Endothelial cell of hepatic sinusoid (primary cell): Measurements from ENCODE around the gene CAMK2D.

ENCODE experiments used
- in situ Hi-C: cut with HindIII; loops from 2 replicates; pipeline ENCODE4 v1.10.0; 2017; ENCODE audit warnings: low sequenced_read_pairs

CAMK2D gene

GRCh38 chr4:113616443-113616842, 145.1 kb downstream of the CAMK2D start:
- in situ Hi-C loops = no loop called here

GRCh38 chr4:113614414-113614813, 147.1 kb downstream of the CAMK2D start:
- in situ Hi-C loops = no loop called here

- in situ Hi-C loops = no loop called here
These were observed 148.0 kb downstream of the CAMK2D start for GRCh38 chr4:113613503-113613902.

- in situ Hi-C loops = no loop called here
These were observed 151.0 kb downstream of the CAMK2D start for GRCh38 chr4:113610537-113610936.

- in situ Hi-C loops = no loop called here
These were observed 153.5 kb downstream of the CAMK2D start for GRCh38 chr4:113607998-113608397.

GRCh38 chr4:113607147-113607720, 154.3 kb downstream of the CAMK2D start:
- in situ Hi-C loops = no loop called here

- in situ Hi-C loops = no loop called here
These were observed 156.6 kb downstream of the CAMK2D start for GRCh38 chr4:113604955-113605354.

GRCh38 chr4:113603911-113604310, 157.6 kb downstream of the CAMK2D start:
- in situ Hi-C loops = no loop called here

- in situ Hi-C loops = no loop called here
These were observed 158.8 kb downstream of the CAMK2D start for GRCh38 chr4:113602646-113603228.

- in situ Hi-C loops = no loop called here
These were observed 159.9 kb downstream of the CAMK2D start for GRCh38 chr4:113601636-113602035.

GRCh38 chr4:113596396-113596795, 165.1 kb downstream of the CAMK2D start:
- in situ Hi-C loops = no loop called here

GRCh38 chr4:113594231-113594556, 167.3 kb downstream of the CAMK2D start:
- in situ Hi-C loops = no loop called here

- in situ Hi-C loops = no loop called here
These were observed 167.9 kb downstream of the CAMK2D start for GRCh38 chr4:113593400-113594230.

GRCh38 chr4:113591982-113592381, 169.6 kb downstream of the CAMK2D start:
- in situ Hi-C loops = no loop called here

GRCh38 chr4:113588895-113589668, 172.5 kb downstream of the CAMK2D start:
- in situ Hi-C loops = no loop called here

- in situ Hi-C loops = no loop called here
These were observed 173.8 kb downstream of the CAMK2D start for GRCh38 chr4:113587640-113588275.

GRCh38 chr4:113587156-113587555, 174.4 kb downstream of the CAMK2D start:
- in situ Hi-C loops = no loop called here

GRCh38 chr4:113586072-113586471, 175.5 kb downstream of the CAMK2D start:
- in situ Hi-C loops = no loop called here

GRCh38 chr4:113584407-113585150, 177.0 kb downstream of the CAMK2D start:
- in situ Hi-C loops = no loop called here

- in situ Hi-C loops = no loop called here
These were observed 178.8 kb downstream of the CAMK2D start for GRCh38 chr4:113582737-113583136.
